Measurements from ENCODE around the gene ROM1.

GRCh38 chr11:62611705-62612365 lies 1.2 kb upstream of the ROM1 start:
- TF ChIP-seq CTCF (IDR thresholded peaks at IDR 0.05): no peak
- TF ChIP-seq USF1 (CRISPR knock-in tag; IDR thresholded peaks at IDR 0.05): no peak
- TF ChIP-seq ATF1 (CRISPR knock-in tag; IDR thresholded peaks at IDR 0.05): no peak
- TF ChIP-seq, protein P1, sequence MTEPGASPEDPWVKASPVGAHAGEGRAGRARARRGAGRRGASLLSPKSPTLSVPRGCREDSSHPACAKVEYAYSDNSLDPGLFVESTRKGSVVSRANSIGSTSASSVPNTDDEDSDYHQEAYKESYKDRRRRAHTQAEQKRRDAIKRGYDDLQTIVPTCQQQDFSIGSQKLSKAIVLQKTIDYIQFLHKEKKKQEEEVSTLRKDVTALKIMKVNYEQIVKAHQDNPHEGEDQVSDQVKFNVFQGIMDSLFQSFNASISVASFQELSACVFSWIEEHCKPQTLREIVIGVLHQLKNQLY (CRISPR knock-in tag; IDR thresholded peaks at IDR 0.05): no peak
- TF ChIP-seq ZNF138 (CRISPR knock-in tag; conservative IDR thresholded peaks at IDR 0.05): no peak
- TF ChIP-seq ZNF317 (CRISPR knock-in tag; IDR thresholded peaks at IDR 0.05; ENCODE audit: borderline replicate concordance, low read depth): no peak
- TF ChIP-seq NR3C1 (CRISPR knock-in tag; conservative IDR thresholded peaks at IDR 0.05; ENCODE audit: low read depth): no peak
- TF ChIP-seq NFATC4 (CRISPR knock-in tag; IDR thresholded peaks at IDR 0.05): no peak
- TF ChIP-seq CREB1 (CRISPR knock-in tag; IDR thresholded peaks at IDR 0.05): no peak
- no peak for TF ChIP-seq KAT7 (CRISPR knock-in tag; IDR thresholded peaks at IDR 0.05; ENCODE audit: borderline replicate concordance)
- no peak for TF ChIP-seq ZNF263 (CRISPR knock-in tag; IDR thresholded peaks at IDR 0.05; ENCODE audit: low read depth)
- no peak for TF ChIP-seq NR2C2 (CRISPR knock-in tag; IDR thresholded peaks at IDR 0.05)
- TF ChIP-seq, protein P2, sequence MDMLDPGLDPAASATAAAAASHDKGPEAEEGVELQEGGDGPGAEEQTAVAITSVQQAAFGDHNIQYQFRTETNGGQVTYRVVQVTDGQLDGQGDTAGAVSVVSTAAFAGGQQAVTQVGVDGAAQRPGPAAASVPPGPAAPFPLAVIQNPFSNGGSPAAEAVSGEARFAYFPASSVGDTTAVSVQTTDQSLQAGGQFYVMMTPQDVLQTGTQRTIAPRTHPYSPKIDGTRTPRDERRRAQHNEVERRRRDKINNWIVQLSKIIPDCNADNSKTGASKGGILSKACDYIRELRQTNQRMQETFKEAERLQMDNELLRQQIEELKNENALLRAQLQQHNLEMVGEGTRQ (CRISPR knock-in tag; IDR thresholded peaks at IDR 0.05): no peak
- TF ChIP-seq E2F1 (CRISPR knock-in tag; IDR thresholded peaks at IDR 0.05): no peak

Measured in WTC11 (cell line).